H1 (cell line): ENCODE data around the gene KIF26A. TPM values are rescaled to one million over a fixed set of nuclear protein-coding genes. Genes with fewer than 3 reads are reported as not detected.

Experiments
- GABPA ChIP-seq: IDR thresholded peaks from 2 replicates; pipeline ENCODE4 v1.6.1; 2011; ENCODE audit warnings: mild to moderate bottlenecking, low read length, moderate library complexity, borderline replicate concordance; ENCODE audit not compliant: insufficient read depth
- SIRT6 ChIP-seq: IDR thresholded peaks from one replicate; pipeline ENCODE4 v1.7.1; 2012; ENCODE audit warnings: low read length, inconsistent platforms
- SIX5 ChIP-seq: IDR thresholded peaks from 2 replicates; pipeline ENCODE4 v1.6.1; 2011; ENCODE audit warnings: mild to moderate bottlenecking, low read depth, low read length
- TCF12 ChIP-seq: IDR thresholded peaks from 2 replicates; pipeline ENCODE4 v1.6.1; 2011; ENCODE audit warnings: low read depth, mild to moderate bottlenecking, low read length
- polyA plus RNA-seq, 7 experiments: library from polyadenylated mRNA; depleted of rRNA in 3 of 7; stranded (reverse) in 5 of 7; unstranded in 2 of 7; fragments of >200 nt in 5 of 7; fragments of 200-250 nt in 2 of 7; gene quantifications; 1 replicate in 5 of 7; 2 replicates in 1 of 7; 4 replicates in 1 of 7; pipeline versions ENCODE4 v1.2.1 to v1.2.3, GENCODE V29; 2011 to 2013; ENCODE audit warnings: missing spikeins in 2 of 7, mixed read lengths in 2 of 7
- total RNA-seq: library from RNA; stranded (reverse); fragmentation: NEBNext Ultra II Directional; extraction: Animal tissue kit (Norgen Biotek cat#: 25700); gene quantifications from 2 replicates; pipeline ENCODE4 v1.2.1, GENCODE V29; 2021

KIF26A gene
- total and polyA plus RNA-seq, 2 of the 8 experiments (the other 6 are each of a cell fraction or from before 2014, with no cell fraction given): 11.5 to 41.6 TPM

- TF ChIP-seq SIRT6: no peak
- TF ChIP-seq TCF12: no peak
- no peak for TF ChIP-seq SIX5
- TF ChIP-seq GABPA: no peak
Observed at GRCh38 chr14:104158827-104159798, 20.7 kb downstream of the KIF26A start (continued).
